Neural cell (in vitro differentiated cells): ENCODE results near the gene SMARCD1. TPM values are rescaled to one million over a fixed set of nuclear protein-coding genes. Genes with fewer than 3 reads are reported as not detected.

Experiments
- H2AFZ ChIP-seq: fragments of 200-600, 300-800 bp; sonication (generic), shearing (Covaris generic); 2 replicates; pipeline ENCODE4 v1.6.0; 2014; ENCODE audit warnings: low read depth, mild to moderate bottlenecking, antibody characterized with exemption, low read length, moderate library complexity
- H3F3A ChIP-seq: fragments of 200-600 bp; shearing (Covaris generic); 2 replicates; pipeline ENCODE4 v1.6.1; 2016; ENCODE audit warnings: mild to moderate bottlenecking, moderate library complexity, mixed read lengths, antibody characterized with exemption, low read length; ENCODE audit not compliant: insufficient read depth, poor library complexity, severe bottlenecking
- H3K27ac ChIP-seq: fragments of 200-600, 300-800 bp; sonication (generic), shearing (Covaris generic); 2 replicates; pipeline ENCODE4 v1.5.1; 2014; ENCODE audit warnings: mild to moderate bottlenecking, low read length, moderate library complexity
- H3K27me3 ChIP-seq: fragments of 300-800, 200-600 bp; sonication (generic), shearing (Covaris generic); 2 replicates; pipeline ENCODE4 v1.6.0; 2014; ENCODE audit warnings: mild to moderate bottlenecking, low read depth, low read length, moderate library complexity; ENCODE audit not compliant: insufficient read depth
- H3K36me3 ChIP-seq: fragments of 300-800, 200-600 bp; sonication (generic), shearing (Covaris generic); 2 replicates; pipeline ENCODE4 v1.5.1; 2014; ENCODE audit warnings: mild to moderate bottlenecking, antibody characterized with exemption, low read length, moderate library complexity; ENCODE audit not compliant: insufficient read depth
- H3K4me2 ChIP-seq: fragments of 300-800, 200-600 bp; sonication (generic), shearing (Covaris generic); 2 replicates; pipeline ENCODE4 v1.6.0; 2014; ENCODE audit warnings: mild to moderate bottlenecking, low read length
- H3K4me3 ChIP-seq: fragments of 300-800, 200-600 bp; sonication (generic), shearing (Covaris generic); 2 replicates; pipeline ENCODE4 v1.5.1; 2014; ENCODE audit warnings: mild to moderate bottlenecking, low read length, moderate library complexity
- H3K79me2 ChIP-seq: fragments of 200-600 bp; shearing (Covaris generic); replicated peaks from 2 replicates; pipeline ENCODE4 v1.6.0; 2014; ENCODE audit warnings: mild to moderate bottlenecking, low read length, moderate library complexity; ENCODE audit not compliant: insufficient read depth
- H3K9ac ChIP-seq: fragments of 300-800, 200-600 bp; sonication (generic), shearing (Covaris generic); 2 replicates; pipeline ENCODE4 v1.6.1; 2016; ENCODE audit warnings: mild to moderate bottlenecking, low read length, mixed read lengths
- H3K9me2 ChIP-seq: fragments of 200-600 bp; shearing (Covaris generic); 2 replicates; pipeline ENCODE4 v1.6.1; 2016; ENCODE audit warnings: mild to moderate bottlenecking, low read length, mixed read lengths; ENCODE audit not compliant: insufficient read depth
- H3K9me3 ChIP-seq: fragments of 200-600, 300-800 bp; sonication (generic), shearing (Covaris generic); 2 replicates; pipeline ENCODE4 v1.6.1; 2016; ENCODE audit warnings: mild to moderate bottlenecking, mixed run types, low read length, moderate library complexity, mixed read lengths
- H4K20me1 ChIP-seq: fragments of 200-600 bp; shearing (Covaris generic); 2 replicates; pipeline ENCODE4 v1.6.1; 2016; ENCODE audit warnings: mild to moderate bottlenecking, mixed run types; ENCODE audit not compliant: insufficient read depth
- CTCF ChIP-seq: fragments of 450-650 bp; IDR thresholded peaks from 2 replicates; pipeline ENCODE4 v1.5.1; 2014; ENCODE audit warnings: antibody characterized with exemption, mild to moderate bottlenecking, moderate library complexity; ENCODE audit not compliant: poor library complexity, severe bottlenecking
- EP300 ChIP-seq: fragments of 450-650 bp; conservative IDR thresholded peaks from 2 replicates; pipeline ENCODE4 v1.6.1; 2014; ENCODE audit warnings: antibody characterized with exemption, mild to moderate bottlenecking, moderate library complexity; ENCODE audit not compliant: poor library complexity, severe bottlenecking
- EZH2 ChIP-seq: fragments of 200-600, 300-800 bp; shearing (Covaris generic), sonication (generic); IDR thresholded peaks from 2 replicates; pipeline ENCODE4 v1.6.1; 2014; ENCODE audit warnings: antibody characterized with exemption, low read length, borderline replicate concordance, mild to moderate bottlenecking; ENCODE audit not compliant: insufficient read depth, poor library complexity, severe bottlenecking
- MXI1 ChIP-seq: fragments of 450-650 bp; conservative IDR thresholded peaks from 2 replicates; pipeline ENCODE4 v1.6.1; 2014; ENCODE audit warnings: antibody characterized with exemption, mild to moderate bottlenecking; ENCODE audit not compliant: poor library complexity, severe bottlenecking
- POLR2AphosphoS5 ChIP-seq: IDR thresholded peaks from 2 replicates; pipeline ENCODE4 v1.6.1; 2012
- RAD21 ChIP-seq: fragments of 450-650 bp; conservative IDR thresholded peaks from 2 replicates; pipeline ENCODE4 v1.6.1; 2014; ENCODE audit warnings: antibody characterized with exemption, mild to moderate bottlenecking, moderate library complexity
- REST ChIP-seq: IDR thresholded peaks from 2 replicates; pipeline ENCODE4 v1.6.1; 2012; ENCODE audit warnings: borderline replicate concordance
- SMC3 ChIP-seq: fragments of 450-650 bp; conservative IDR thresholded peaks from 2 replicates; pipeline ENCODE4 v1.6.1; 2014; ENCODE audit warnings: antibody characterized with exemption, mild to moderate bottlenecking, moderate library complexity; ENCODE audit not compliant: poor library complexity
- TAF1 ChIP-seq: IDR thresholded peaks from 2 replicates; pipeline ENCODE4 v1.6.1; 2012; ENCODE audit warnings: low read depth
- polyA plus RNA-seq: library from polyadenylated mRNA; depleted of rRNA; stranded (reverse); fragments of >200 nt; gene quantifications from 2 replicates; pipeline ENCODE4 v1.2.3, GENCODE V29; 2014

Gene SMARCD1
- polyA plus RNA-seq, 1 donor from 2014 or later = 90.9 TPM

- no peak overlapping the region for H3K4me2 ChIP-seq
- H3K27me3 ChIP-seq = no peaks in the 10 kb centered on the region
- no peak overlapping the region for H3K9ac ChIP-seq
- no peak overlapping the region for H3K27ac ChIP-seq
- H3K79me2 ChIP-seq = no peaks in the 10 kb centered on the region
- no peak overlapping the region for H3K4me3 ChIP-seq
- H3F3A ChIP-seq = no peaks in the 10 kb centered on the region
- TF ChIP-seq SMC3 = no peak
- TF ChIP-seq EP300 = no peak
- TF ChIP-seq POLR2AphosphoS5 = no peak
- TF ChIP-seq MXI1 = no peak
- no peak for TF ChIP-seq TAF1
- no peak for TF ChIP-seq CTCF
- TF ChIP-seq REST = no peak
- TF ChIP-seq EZH2 = no peak
- no peak for TF ChIP-seq RAD21
- no peaks in the 10 kb centered on the region for H3K36me3 ChIP-seq
- no peak overlapping the region for H2AFZ ChIP-seq
- no peaks in the 10 kb centered on the region for H3K9me2 ChIP-seq
- H3K9me3 ChIP-seq = no peaks in the 10 kb centered on the region
- H4K20me1 ChIP-seq = no peaks in the 10 kb centered on the region
Measured at GRCh38 chr12:50050119-50050385, 35.1 kb upstream of the SMARCD1 start.

GRCh38 chr12:50050410-50051098 lies 34.6 kb upstream of the SMARCD1 start:
- no peaks in the 10 kb centered on the region for H3K9me3 ChIP-seq
- no peaks in the 10 kb centered on the region for H3K79me2 ChIP-seq
- H3K27me3 ChIP-seq = no peaks in the 10 kb centered on the region
- no peaks in the 10 kb centered on the region for H3F3A ChIP-seq
- no peaks in the 10 kb centered on the region for H3K36me3 ChIP-seq
- H3K9ac ChIP-seq = no peak overlapping the region
- no peak overlapping the region for H2AFZ ChIP-seq
- no peak overlapping the region for H3K4me2 ChIP-seq
- H4K20me1 ChIP-seq = no peaks in the 10 kb centered on the region
- no peak overlapping the region for H3K27ac ChIP-seq
- H3K4me3 ChIP-seq = no peak overlapping the region
- no peaks in the 10 kb centered on the region for H3K9me2 ChIP-seq
- TF ChIP-seq POLR2AphosphoS5 (no peak), RAD21 (no peak), MXI1 (no peak), EP300 (no peak), SMC3 (no peak), REST (no peak), EZH2 (no peak), CTCF (no peak), TAF1 (no peak)
